Tibial nerve (tissue), 4 donors: ENCODE results near the gene ELL.
A peak's percentile ranks its signal among the peaks of the same experiment; 100 is the strongest.

Experiments used
- EP300 ChIP-seq, 2 donors: sonication (generic); formaldehyde crosslinking; IDR thresholded peaks; one replicate each; pipeline ENCODE4 v1.6.1; 2017; ENCODE audit warnings: antibody characterized with exemption in 2 of 2, mild to moderate bottlenecking in 1 of 2
- POLR2A ChIP-seq, 2 donors: fragments of 450-650 bp; IDR thresholded peaks; one replicate each; pipeline ENCODE4 v1.6.1; 2017; ENCODE audit warnings: antibody characterized with exemption in 2 of 2, mild to moderate bottlenecking in 2 of 2, moderate library complexity in 2 of 2
- TF ChIP-seq, protein P1 (sequence below), 5 experiments: fragments of 200-600 bp in 3 of 5; fragments of 450-650 bp in 2 of 5; sonication (generic) in 3 of 5; IDR thresholded peaks; one replicate each; pipeline ENCODE4 v1.5.1; 2016 to 2019; ENCODE audit warnings: antibody characterized with exemption in 5 of 5, mild to moderate bottlenecking in 3 of 5, moderate library complexity in 2 of 5

DNA sequence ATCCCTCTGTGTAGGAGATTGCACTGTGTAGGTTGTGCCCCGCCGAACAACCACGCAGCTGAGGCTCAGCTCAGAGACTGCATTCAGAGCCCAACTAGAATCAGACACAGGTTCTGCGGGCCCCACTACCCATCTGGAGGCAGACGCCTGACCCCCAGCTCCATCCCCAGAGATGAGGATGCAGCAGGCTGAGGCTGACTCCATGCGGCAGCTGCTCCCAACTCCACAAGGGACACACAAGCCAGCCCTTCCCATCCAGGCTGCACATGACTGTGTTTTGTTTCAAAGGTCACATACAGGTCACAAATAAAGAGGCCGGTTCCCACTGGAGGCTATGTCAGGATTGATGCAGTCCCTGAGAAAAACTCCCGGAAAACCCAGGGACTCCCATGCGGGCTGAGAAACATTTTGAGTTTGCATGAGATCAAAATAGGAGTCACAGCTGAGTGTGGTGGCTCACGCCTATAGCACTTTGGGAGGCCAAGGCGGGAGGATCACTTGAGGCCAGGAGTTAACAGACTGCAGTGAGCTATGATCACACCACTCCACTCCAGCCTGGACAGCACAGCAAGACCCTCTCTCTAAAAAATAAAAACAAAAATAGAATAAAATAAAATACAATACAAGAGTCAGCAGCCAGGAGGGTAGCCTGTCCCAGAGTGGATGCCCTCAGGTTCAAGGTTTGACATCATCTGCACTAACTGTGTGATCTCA is 14.0 kb downstream of the ELL start:
- TF ChIP-seq, protein P1, sequence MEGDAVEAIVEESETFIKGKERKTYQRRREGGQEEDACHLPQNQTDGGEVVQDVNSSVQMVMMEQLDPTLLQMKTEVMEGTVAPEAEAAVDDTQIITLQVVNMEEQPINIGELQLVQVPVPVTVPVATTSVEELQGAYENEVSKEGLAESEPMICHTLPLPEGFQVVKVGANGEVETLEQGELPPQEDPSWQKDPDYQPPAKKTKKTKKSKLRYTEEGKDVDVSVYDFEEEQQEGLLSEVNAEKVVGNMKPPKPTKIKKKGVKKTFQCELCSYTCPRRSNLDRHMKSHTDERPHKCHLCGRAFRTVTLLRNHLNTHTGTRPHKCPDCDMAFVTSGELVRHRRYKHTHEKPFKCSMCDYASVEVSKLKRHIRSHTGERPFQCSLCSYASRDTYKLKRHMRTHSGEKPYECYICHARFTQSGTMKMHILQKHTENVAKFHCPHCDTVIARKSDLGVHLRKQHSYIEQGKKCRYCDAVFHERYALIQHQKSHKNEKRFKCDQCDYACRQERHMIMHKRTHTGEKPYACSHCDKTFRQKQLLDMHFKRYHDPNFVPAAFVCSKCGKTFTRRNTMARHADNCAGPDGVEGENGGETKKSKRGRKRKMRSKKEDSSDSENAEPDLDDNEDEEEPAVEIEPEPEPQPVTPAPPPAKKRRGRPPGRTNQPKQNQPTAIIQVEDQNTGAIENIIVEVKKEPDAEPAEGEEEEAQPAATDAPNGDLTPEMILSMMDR (IDR thresholded peaks at IDR 0.05): peak in 1 of 5 experiments; percentile 8
- TF ChIP-seq POLR2A (IDR thresholded peaks at IDR 0.05): no peak
- no peak for TF ChIP-seq EP300 (IDR thresholded peaks at IDR 0.05)
